Stimulated activated effector memory CD8-positive, alpha-beta T cell treated with anti-CD3 and anti-CD28 coated beads, Interleukin-12 subunit alpha, Interleukin-12 subunit beta, amount 100 ng/mL, for 72 hours (primary cell): ENCODE results near the gene STAC2.
A peak's percentile ranks its signal among the peaks of the same experiment; 100 is the strongest.

Experiments
- ATAC-seq: fragments of 150-1000 bp; cut with Tn5 transposase; 2 replicates; pipeline ENCODE4 v1.10.0; 2021
- DNase-seq, 2 donors: peaks; one replicate each; pipeline ENCODE4 v3.0.0; 2021 to 2022; ENCODE audit warnings: low spot score in 2 of 2
- H3K27ac Mint-ChIP-seq: one replicate; pipeline ENCODE4 v1.8.0; 2022; ENCODE audit warnings: mild to moderate bottlenecking, mixed read lengths
- H3K36me3 Mint-ChIP-seq: one replicate; pipeline ENCODE4 v1.8.0; 2022; ENCODE audit warnings: mild to moderate bottlenecking, mixed read lengths
- H3K4me1 Mint-ChIP-seq: one replicate; pipeline ENCODE4 v1.8.0; 2022; ENCODE audit warnings: mixed read lengths
- H3K4me3 Mint-ChIP-seq: one replicate; pipeline ENCODE4 v1.8.0; 2022; ENCODE audit warnings: mild to moderate bottlenecking, mixed read lengths
- H3K9me3 Mint-ChIP-seq: one replicate; pipeline ENCODE4 v1.8.0; 2022; ENCODE audit warnings: mixed read lengths

Gene STAC2

GRCh38 chr17:39191750-39192510, 33.8 kb downstream of the STAC2 start:
- peaks cover 67% of the 10 kb centered on the region for H3K36me3 Mint-ChIP-seq
- ATAC-seq (no peak), DNase-seq (no peak)
- no peak overlapping the region for H3K4me3 Mint-ChIP-seq
- H3K4me1 Mint-ChIP-seq, result peaks cover 40% of the 10 kb centered on the region
- H3K27ac Mint-ChIP-seq, result peak overlapping the region; percentile 63
- H3K9me3 Mint-ChIP-seq, result no peaks in the 10 kb centered on the region

- peaks cover 3% of the 10 kb centered on the region for H3K4me1 Mint-ChIP-seq
- DNase-seq (no peak), ATAC-seq (no peak)
- no peaks in the 10 kb centered on the region for H3K9me3 Mint-ChIP-seq
- H3K27ac Mint-ChIP-seq, result no peak overlapping the region
- H3K36me3 Mint-ChIP-seq, result peaks cover 88% of the 10 kb centered on the region
- H3K4me3 Mint-ChIP-seq, result no peak overlapping the region
These were observed 38.5 kb downstream of the STAC2 start for GRCh38 chr17:39187152-39187830.

- no peak for ATAC-seq
- no peaks in the 10 kb centered on the region for H3K9me3 Mint-ChIP-seq
- DNase-seq, result no peak
- H3K27ac Mint-ChIP-seq, result no peak overlapping the region
- H3K4me3 Mint-ChIP-seq, result no peak overlapping the region
- peaks cover 88% of the 10 kb centered on the region for H3K36me3 Mint-ChIP-seq
- no peaks in the 10 kb centered on the region for H3K4me1 Mint-ChIP-seq
These were observed 39.2 kb downstream of the STAC2 start for GRCh38 chr17:39186481-39187002.

GRCh38 chr17:39183720-39184119, 42.0 kb downstream of the STAC2 start:
- peak overlapping the region; percentile 64 for H3K27ac Mint-ChIP-seq
- H3K36me3 Mint-ChIP-seq, result peaks cover 88% of the 10 kb centered on the region
- DNase-seq, result no peak
- ATAC-seq, result no peak
- no peak overlapping the region for H3K4me3 Mint-ChIP-seq
- no peaks in the 10 kb centered on the region for H3K9me3 Mint-ChIP-seq
- H3K4me1 Mint-ChIP-seq, result no peaks in the 10 kb centered on the region

- peaks cover 88% of the 10 kb centered on the region for H3K36me3 Mint-ChIP-seq
These were observed 42.7 kb downstream of the STAC2 start for GRCh38 chr17:39183045-39183444.

GRCh38 chr17:39181303-39181702, 44.4 kb downstream of the STAC2 start:
- H3K4me3 Mint-ChIP-seq, result no peak overlapping the region
- peaks cover 5% of the 10 kb centered on the region for H3K4me1 Mint-ChIP-seq
- H3K9me3 Mint-ChIP-seq, result no peaks in the 10 kb centered on the region
- ATAC-seq (no peak), DNase-seq (no peak)
- H3K27ac Mint-ChIP-seq, result no peak overlapping the region
- peaks cover 91% of the 10 kb centered on the region for H3K36me3 Mint-ChIP-seq

More at GRCh38 chr17:39183045-39183444, 42.7 kb downstream of the STAC2 start:
- H3K27ac Mint-ChIP-seq, result peak overlapping the region; percentile 64
- no peak overlapping the region for H3K4me3 Mint-ChIP-seq
- H3K9me3 Mint-ChIP-seq, result no peaks in the 10 kb centered on the region
- no peak for DNase-seq
- no peak for ATAC-seq
- no peaks in the 10 kb centered on the region for H3K4me1 Mint-ChIP-seq

GRCh38 chr17:39178536-39178935, 47.2 kb downstream of the STAC2 start:
- Mint-ChIP-seq H3K9me3 (no peaks in the 10 kb centered on the region), H3K4me3 (no peak overlapping the region), H3K27ac (no peak overlapping the region), H3K4me1 (peaks cover 26% of the 10 kb centered on the region), H3K36me3 (peaks cover 81% of the 10 kb centered on the region)
- DNase-seq (no peak), ATAC-seq (no peak)

- H3K27ac Mint-ChIP-seq, result peak overlapping the region; percentile 55
- no peak overlapping the region for H3K4me3 Mint-ChIP-seq
- DNase-seq (no peak), ATAC-seq (no peak)
- peaks cover 31% of the 10 kb centered on the region for H3K4me1 Mint-ChIP-seq
- H3K36me3 Mint-ChIP-seq, result peaks cover 77% of the 10 kb centered on the region
- H3K9me3 Mint-ChIP-seq, result no peaks in the 10 kb centered on the region
These were observed 48.5 kb downstream of the STAC2 start for GRCh38 chr17:39177256-39177655.

- H3K27ac Mint-ChIP-seq, result no peak overlapping the region
- H3K36me3 Mint-ChIP-seq, result peaks cover 66% of the 10 kb centered on the region
- H3K4me1 Mint-ChIP-seq, result peaks cover 34% of the 10 kb centered on the region
- ATAC-seq (no peak), DNase-seq (no peak)
- no peaks in the 10 kb centered on the region for H3K9me3 Mint-ChIP-seq
- no peak overlapping the region for H3K4me3 Mint-ChIP-seq
These were observed 50.1 kb downstream of the STAC2 start for GRCh38 chr17:39175695-39176093.

- no peak overlapping the region for H3K27ac Mint-ChIP-seq
These were observed 50.6 kb downstream of the STAC2 start for GRCh38 chr17:39174920-39175694.

GRCh38 chr17:39173526-39174274, 52.0 kb downstream of the STAC2 start:
- no peak for ATAC-seq

More at GRCh38 chr17:39174920-39175694, 50.6 kb downstream of the STAC2 start:
- DNase-seq (peak; percentile 59 to 83), ATAC-seq (peak; percentile 79)
- peaks cover 60% of the 10 kb centered on the region for H3K36me3 Mint-ChIP-seq
- H3K4me3 Mint-ChIP-seq, result no peak overlapping the region
- H3K4me1 Mint-ChIP-seq, result peaks cover 34% of the 10 kb centered on the region
- no peaks in the 10 kb centered on the region for H3K9me3 Mint-ChIP-seq

GRCh38 chr17:39173080-39173479, 52.7 kb downstream of the STAC2 start:
- peak overlapping the region; percentile 70 for H3K27ac Mint-ChIP-seq
- H3K9me3 Mint-ChIP-seq, result no peaks in the 10 kb centered on the region
- peaks cover 34% of the 10 kb centered on the region for H3K4me1 Mint-ChIP-seq
- ATAC-seq, result no peak
- H3K36me3 Mint-ChIP-seq, result peaks cover 40% of the 10 kb centered on the region
- no peak for DNase-seq
- H3K4me3 Mint-ChIP-seq, result no peak overlapping the region

More at GRCh38 chr17:39173526-39174274, 52.0 kb downstream of the STAC2 start:
- no peak for DNase-seq
- no peak overlapping the region for H3K4me3 Mint-ChIP-seq
- peaks cover 46% of the 10 kb centered on the region for H3K36me3 Mint-ChIP-seq
- no peak overlapping the region for H3K27ac Mint-ChIP-seq
- H3K9me3 Mint-ChIP-seq, result no peaks in the 10 kb centered on the region
- peaks cover 34% of the 10 kb centered on the region for H3K4me1 Mint-ChIP-seq

GRCh38 chr17:39171933-39172332, 53.8 kb downstream of the STAC2 start:
- H3K4me3 Mint-ChIP-seq, result no peak overlapping the region

GRCh38 chr17:39170558-39170957, 55.2 kb downstream of the STAC2 start:
- ATAC-seq (no peak), DNase-seq (no peak)
- Mint-ChIP-seq H3K27ac (no peak overlapping the region), H3K36me3 (peaks cover 22% of the 10 kb centered on the region), H3K4me1 (peaks cover 43% of the 10 kb centered on the region), H3K4me3 (no peak overlapping the region), H3K9me3 (no peaks in the 10 kb centered on the region)

More at GRCh38 chr17:39171933-39172332, 53.8 kb downstream of the STAC2 start:
- Mint-ChIP-seq H3K9me3 (no peaks in the 10 kb centered on the region), H3K4me1 (peaks cover 44% of the 10 kb centered on the region), H3K27ac (peak overlapping the region; percentile 70), H3K36me3 (peaks cover 28% of the 10 kb centered on the region)
- no peak for DNase-seq
- ATAC-seq, result no peak
